Stimulated activated CD4-positive, alpha-beta T cell treated with anti-CD3 and anti-CD28 coated beads, TNF-alpha, amount 100 ng/mL, for 48 hours (primary cell): ENCODE data around the gene NUP210L.

ENCODE experiments used
- DNase-seq, 3 donors: peaks; one replicate each; pipeline ENCODE4 v3.0.0-alpha.2; 2020; ENCODE audit warnings: low read depth in 3 of 3

The NUP210L gene

GRCh38 chr1:153944005-153944826 is 210.7 kb downstream of the NUP210L start:
- DNase-seq: no peak

DNA sequence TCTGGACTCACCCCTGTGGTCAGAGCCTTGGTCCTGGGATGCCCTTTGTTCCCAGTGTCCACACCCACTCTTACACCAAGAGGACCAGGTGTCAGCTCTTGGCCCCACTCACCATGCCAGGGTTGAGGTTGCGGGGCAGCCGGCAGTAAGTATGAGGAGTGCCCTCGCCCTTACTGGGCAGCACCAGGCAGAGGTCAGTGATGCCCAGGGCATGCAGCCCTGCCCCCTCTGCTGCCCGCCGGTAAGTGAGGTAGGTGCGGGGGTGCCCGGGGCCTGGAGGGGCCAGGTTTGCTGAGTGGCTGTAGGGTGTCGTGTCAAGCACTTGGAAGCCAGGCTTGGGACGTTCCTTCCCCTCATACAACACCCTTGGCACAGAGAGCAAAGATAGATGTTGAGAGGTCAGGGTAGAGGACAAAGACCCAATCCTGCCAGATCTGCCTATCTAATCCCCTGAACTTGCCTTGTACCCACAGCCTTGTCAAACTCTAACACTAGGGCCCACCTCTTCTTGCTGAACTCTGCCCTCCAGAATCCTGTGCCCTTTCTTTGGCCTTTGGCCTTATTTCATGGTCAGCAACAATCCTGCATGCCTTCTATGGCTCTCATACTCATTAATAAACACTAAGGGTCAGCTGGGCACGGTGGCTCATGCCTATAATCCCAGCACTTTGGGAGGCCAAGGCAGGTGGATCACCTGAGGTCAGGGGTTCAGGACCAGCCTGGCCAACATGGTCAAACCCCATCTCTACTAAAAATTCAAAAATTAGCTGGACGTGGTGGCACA is 211.9 kb downstream of the NUP210L start:
- DNase-seq: no peak
